HG02610 (cell line): ENCODE results near the gene RIPOR3.
"Not testable (repeated sequence)": the region's sequence is repeated elsewhere in the genome, so short reads cannot be mapped to it uniquely, and the experiment has no call there.

Experiments
- ATAC-seq: cut with Tn5 transposase; IDR thresholded peaks from one replicate; pipeline ENCODE4 v1.9.1; 2021; ENCODE audit warnings: mild to moderate bottlenecking, moderate library complexity; ENCODE audit not compliant: unreplicated experiment

RIPOR3 gene

DNA sequence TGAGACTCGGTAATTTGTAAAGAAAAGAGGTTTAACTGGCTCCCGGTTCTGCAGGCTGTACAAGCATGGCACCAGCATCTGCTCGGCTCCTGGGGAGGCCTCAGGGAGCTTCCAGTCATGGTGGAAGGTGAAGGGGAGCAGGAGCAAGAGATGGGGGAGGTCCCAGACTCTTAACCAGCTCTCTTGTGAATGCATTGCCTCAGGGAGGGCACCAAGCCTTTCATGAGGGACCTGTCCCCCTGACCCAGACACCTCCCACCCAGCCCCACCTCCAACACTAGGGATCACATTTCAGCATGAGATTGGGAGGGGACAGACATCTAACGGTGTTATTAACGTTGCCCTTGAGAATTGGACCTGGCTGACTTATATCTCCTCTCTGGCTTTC lies 112.6 kb downstream of the RIPOR3 start:
- no peak for ATAC-seq

DNA sequence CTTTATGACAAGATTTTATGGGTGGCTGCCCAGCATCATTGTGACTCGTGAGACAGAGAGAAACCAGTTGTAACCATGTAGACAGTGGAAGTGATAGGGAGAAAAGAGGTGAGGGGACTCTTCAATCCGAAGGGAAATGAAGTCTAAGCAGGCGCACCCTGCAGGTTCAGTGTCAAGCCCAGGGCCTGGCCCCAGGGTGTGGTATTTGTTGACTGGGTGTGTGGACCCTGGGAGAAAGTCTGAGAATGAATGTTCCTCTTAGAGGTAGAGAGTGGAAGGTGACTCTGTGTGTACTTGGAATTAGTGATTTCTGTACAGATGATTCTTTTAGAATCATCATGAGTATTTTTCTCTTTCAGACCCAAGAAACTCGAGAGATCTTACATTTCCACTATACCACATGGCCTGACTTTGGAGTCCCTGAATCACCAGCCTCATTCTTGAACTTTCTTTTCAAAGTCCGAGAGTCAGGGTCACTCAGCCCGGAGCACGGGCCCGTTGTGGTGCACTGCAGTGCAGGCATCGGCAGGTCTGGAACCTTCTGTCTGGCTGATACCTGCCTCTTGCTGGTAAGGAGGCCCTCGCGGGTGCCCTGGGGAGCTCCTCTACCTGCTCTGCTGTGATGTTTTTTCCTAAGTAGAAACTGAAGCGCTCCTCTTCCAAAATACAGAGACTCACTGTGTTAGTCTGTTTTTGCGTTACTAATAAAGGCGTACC lies 113.1 kb downstream of the RIPOR3 start:
- ATAC-seq: no peak

DNA sequence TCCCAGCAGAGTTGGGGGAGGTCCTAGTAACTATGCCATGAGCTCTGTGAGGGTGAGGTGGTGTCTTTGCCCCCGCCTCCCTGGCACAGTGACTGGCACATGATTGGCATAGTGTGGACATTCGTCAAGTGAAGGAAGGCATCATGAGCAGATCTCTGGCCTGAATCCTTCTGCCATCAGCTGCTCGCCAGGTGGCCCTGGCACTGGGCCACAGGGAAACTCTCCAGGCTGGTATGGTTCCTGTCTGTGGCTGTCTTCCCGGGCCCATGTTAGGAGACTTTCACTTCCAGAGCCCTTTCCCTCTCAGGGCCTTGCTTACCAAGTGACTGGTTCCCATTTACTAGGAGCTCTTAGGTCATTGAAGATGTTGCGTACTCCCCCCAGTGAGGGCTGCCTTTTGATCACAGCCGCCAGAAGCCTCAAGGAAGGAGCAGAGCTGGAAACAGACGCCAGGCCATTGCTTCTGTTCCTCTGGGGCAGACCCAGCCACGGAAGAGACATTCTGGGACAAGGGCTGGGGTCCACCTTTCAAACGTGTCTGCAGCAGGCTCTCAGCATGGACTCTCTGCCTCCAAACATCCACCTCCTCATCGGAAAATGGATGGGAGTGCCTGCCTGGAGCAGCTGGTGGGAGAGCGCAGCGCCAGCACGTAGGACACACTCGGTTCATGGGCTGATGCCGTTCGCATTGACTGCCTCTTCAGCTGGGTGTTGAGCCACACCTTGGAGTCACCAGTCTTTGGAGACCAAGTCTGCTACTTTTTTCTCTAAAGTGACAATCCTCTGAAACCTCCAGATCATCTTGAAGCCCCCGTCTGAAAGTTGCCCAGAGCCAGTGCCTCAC lies 113.9 kb downstream of the RIPOR3 start:
- ATAC-seq: no peak

DNA sequence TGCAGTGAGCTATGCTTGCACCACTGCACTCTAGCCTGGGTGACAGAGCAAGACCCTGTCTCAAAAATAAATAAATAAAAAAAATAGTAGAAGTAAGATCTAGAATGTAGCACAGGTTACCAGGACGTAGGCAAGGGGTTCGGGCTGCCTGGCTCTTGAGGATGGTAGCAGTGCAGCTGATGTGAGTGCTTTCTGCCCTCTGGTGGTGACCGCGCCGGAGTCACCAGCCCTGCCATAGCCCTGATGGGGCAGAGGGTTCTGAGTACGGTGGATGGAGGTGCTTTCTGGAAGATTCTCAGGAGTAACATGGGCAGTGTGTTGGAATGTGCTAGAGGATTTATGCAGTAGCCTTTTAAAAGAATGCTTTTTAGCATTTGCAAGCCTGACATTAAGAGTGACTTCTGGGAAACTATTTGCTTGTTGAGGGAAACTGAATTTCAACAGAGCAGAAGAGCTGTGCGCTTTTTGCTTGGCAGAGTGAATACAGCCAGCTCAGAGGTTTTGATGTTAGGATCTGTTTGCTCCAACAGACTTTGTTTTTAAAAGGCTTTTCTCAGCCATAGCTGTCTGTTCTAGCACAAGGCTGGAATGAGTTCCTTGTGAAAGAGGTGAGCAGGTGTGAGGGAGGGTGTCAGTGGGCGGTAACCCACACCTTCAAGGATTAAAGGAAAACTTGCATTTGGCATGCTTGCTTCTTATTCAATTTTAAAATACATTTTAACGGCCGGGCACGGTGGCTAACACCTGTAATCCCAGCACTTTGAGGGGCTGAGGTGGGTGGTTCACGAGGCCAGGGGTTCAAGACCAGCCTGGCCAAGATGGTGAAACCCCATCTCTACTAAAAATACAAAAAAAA lies 115.2 kb downstream of the RIPOR3 start:
- ATAC-seq: peak; percentile 48

DNA sequence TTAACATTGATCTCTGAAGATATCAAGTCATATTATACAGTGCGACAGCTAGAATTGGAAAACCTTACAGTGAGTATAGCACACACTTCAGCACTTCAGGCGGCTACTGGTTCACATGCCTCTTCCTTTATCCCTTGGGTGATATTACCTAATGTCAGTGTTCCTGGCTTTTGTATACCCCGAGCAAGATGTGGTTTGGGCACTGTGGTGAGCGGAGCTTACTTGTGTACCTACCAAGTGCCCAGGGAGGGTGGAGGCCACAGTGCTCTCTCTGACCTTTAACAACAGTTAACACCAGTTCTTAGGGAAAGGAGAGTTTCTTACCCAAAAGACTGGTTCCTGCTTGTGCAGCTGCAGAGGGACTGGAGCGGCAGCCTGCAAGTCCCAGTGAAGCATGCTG lies 116.8 kb downstream of the RIPOR3 start:
- ATAC-seq: no peak

DNA sequence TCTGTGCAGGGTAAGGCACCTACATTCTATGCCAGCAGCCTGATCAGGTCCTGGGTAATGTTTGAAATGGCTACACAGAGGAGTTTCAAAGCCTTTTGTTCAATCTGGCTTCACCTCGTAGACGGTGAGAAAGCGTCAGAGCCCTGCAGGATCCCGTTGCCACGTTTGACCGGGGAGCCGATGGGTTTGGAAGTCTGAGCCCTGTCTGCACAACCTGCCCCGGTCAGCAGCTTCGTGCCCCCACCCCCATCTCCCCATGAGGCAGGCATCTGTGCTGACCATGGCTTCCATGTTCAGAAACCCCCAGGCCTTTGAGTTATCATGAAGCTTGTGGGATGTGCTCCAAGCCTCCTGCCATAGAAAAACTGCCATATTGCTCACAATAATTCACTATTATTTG lies 117.2 kb downstream of the RIPOR3 start:
- ATAC-seq: no peak

DNA sequence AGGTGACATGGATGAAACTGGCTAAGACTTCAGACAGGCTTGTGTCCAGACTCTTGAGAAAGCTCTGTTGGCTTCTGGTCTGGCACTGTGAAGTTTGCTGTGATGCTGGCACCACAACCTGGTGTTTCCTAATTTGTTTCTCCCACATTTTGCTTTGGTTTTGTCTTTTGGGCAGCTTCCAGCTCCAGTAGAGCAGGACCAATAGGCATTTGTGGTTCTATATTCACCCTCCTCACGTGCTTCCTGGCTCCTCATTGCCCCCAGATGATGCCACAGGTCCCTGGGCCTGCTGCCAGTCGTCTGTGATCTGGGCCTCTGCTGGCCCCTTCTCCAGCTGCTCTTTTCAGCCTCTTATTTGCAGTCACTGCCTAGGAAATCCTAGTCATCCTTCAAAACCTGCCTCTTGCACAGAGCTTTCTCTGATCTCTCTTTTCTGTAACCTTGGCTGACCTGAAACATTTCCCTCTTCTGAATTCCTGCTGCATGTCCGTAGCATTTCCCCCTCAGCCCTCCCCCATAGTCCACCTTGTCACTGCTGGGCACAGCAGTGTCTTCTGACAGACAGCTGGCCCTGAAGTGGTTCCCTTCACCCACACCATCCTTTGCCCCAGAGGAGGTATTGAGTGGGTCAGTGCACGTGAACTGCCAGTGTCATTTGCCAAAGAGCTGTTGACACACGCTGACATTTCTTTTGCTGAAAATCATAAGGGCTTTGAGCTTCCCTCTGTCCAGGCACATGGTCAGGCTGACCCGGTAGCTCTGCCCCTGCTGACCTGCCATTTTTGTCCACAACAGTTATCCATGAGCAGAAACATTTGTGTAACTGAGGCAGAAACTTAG lies 118.2 kb downstream of the RIPOR3 start:
- ATAC-seq: no peak

DNA sequence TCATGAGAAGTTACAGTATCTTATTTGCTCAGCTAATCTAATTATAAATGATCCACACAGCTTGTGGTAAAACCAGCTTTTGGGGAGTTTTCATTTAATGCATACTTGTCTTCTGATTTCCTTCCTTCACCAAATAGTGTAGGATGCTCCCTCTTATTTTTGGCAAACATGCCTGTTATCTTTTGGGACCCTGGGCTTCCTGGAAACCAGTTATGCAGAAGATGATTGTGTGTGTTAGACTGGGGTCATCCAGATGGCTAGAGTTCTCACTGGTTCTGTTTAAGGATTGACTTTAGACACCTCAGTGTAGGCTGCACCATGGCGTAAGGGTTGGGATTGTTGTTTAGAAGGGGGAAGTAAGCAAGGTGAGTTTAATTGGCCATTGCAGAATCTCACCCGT lies 119.9 kb downstream of the RIPOR3 start:
- no peak for ATAC-seq

DNA sequence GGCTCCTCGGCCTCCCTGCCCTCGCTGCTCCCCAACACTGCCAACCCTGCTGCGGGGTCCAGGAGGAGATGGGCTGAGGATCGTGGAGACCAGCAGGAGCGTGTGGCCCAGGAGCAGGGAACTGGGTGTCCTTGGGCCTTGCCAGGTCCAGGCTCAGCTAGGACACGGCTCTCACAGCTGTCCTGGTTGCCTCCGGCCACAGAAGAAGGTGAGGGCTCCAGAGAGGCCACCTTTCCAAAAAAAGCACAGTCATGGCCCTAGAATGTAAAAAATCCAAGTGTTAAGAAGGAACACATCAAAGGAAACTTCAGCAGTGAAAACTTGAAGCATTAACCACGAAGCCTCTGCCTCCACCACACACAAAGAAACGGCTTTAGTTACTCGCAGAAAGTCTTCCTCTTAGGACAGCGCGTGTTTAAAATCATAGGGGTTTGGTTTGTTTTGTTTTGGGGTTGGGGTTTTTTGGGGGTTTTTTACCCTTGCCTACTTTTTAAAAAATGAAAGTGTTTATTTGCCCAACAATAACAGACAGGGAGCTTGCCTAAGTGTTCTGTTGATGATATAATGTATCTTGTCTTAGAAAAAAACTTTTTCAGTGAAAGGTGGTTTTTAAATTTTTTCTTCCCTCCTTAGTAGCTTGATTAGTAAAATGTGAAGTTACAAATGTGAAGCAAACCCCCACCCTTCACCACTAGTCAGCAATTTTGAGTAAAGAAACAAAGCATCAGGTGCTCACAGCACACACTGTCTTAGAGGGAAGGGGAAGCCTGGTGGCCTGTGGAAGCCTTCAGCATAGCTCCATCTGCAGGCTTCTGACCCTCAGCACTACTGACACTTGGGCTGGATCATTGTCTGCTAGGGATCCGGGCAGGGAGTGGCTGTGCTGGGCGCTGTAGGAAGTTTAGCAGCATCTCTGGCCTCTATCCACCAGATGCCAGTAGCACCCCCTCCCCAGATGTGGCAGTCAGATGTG lies 121.2 kb downstream of the RIPOR3 start:
- ATAC-seq: peak; percentile 88

DNA sequence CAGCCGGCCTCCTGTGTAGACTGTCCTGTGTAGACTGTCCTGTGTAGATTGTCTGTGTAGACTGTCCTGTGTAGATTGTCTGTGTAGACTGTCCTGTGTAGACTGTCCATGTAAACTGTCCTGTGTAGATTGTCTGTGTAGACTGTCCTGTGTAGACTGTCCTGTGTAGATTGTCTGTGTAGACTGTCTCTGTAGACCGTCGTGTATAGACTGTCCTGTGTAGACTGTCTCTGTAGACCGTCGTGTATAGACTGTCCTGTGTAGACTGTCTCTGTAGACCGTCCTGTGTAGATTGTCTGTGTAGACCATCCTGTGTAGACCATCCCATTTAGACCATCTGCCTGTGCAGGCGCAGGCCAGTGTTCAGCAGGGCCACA lies 121.9 kb downstream of the RIPOR3 start:
- not testable (repeated sequence) for ATAC-seq

DNA sequence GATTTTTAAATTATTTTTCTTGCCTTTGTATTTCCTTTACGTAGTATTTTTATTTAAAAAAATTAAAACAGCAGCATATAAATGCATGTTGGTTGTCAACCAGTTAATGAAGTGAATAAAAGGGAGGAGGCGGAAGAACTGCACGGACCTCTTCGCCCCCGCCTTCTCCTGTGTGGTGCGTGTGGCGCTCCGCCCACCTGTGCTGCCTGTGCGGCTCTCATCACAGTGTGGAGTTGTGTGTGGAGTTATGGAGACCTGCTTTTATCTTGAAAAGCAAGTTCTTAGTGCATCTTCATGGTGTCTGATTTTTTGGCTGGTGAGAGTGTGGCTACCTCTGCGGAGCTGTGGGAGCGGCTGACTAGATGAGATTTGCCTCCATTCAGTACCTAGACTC lies 122.8 kb downstream of the RIPOR3 start:
- ATAC-seq: no peak

DNA sequence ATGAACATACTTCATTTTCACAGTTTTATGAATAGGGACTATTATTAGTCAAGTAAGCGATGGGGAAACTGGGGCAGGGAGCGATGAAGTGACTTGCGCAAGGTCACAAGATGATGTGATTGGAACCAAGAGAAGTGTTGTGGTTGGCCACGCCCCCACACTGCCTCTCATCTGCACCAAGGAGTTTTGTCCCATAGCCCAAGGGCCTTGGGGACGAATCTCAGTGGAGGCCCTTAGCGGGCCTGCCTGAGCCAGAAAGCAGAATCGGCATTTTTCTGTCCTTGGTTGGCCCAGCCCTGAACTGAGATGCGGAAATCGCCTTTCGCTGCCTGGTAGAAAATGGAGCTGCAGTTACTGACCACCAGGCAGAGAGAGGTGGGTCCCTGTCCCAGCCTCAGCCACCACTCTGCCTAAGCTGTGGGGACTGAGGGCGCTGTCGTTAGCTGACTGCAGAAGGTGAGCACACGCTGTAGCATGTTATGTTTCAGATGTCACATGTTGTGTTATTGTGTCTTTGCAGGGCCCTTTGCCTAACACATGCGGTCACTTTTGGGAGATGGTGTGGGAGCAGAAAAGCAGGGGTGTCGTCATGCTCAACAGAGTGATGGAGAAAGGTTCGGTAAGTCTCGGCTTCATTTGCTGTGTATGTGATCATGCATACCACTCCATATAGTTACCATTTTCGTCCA lies 123.3 kb downstream of the RIPOR3 start:
- no peak for ATAC-seq

DNA sequence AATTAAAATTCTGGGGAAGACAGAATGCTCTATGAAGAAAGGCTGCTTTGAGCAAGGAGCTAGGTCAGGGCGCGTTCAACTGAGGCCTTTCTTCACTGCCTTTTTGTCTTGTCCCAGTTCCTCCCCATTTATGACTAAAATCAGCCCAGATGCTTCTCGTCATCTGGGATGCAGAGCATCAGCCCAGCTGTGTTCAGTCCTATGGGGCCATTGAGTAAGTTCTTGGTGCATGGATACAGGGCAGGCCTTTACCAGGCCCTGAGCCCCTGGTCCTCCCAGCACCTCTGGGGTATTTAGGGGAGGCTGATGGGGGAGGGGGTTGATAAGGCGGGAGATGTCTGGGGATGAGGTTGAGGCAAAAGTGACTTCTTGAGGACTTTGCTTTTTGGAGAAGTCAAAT lies 125.5 kb downstream of the RIPOR3 start:
- ATAC-seq: no peak

DNA sequence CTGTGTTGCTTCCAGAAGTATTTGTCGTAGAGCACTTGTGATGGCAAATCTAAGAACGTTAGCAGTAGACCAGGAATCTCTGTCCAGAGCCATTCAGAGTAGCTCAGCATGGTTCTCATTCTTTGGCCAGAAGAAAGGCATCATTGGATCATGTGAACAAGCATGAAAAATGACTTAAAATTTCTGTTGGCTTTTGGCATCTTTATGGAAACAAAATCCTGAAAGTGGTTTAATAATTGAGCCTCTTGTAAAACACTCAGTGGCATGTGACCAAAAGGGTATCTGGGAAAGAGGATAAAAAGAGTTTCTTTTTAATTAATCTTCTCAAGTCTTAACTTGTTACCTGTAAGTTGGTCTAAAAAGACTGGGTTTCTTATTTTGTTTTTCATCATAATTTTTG lies 126.0 kb downstream of the RIPOR3 start:
- no peak for ATAC-seq

DNA sequence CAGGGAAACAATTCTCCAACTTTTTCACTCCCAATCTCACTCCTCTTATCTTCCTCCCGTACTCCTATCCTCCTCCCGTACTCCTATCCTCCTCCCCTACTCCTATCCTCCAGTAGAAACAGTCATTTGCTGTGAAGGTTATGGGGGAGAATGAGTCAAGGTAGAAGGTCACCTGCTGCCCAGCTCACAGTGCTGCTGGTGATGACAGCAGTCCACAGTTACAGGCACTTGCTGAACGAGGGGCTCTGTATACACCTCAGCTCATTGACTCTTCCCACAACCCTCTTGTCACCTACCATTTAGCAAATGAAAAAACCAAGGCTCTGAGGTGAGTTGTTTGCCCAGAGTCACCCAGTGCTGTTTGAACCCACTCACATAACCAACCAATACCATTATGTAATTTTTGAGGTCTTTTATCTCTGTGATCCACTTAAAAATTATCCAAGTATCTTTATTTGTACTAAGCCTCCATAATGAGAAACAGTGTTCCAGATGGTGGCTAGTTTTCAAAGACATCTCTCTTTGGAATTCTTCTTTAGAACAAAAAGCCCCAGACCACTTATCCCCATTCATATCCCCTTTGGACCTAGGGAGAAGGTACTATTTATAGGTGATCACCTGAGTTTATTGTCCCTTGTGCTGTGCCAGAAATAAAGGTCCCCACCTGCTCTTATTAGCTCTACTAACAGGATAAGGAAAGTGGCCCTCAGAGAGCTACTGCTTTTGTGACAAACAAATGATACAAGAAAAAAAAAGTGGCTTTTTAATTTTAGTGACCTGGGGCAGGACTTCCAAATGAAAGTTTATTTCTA lies 128.0 kb downstream of the RIPOR3 start:
- no peak for ATAC-seq

DNA sequence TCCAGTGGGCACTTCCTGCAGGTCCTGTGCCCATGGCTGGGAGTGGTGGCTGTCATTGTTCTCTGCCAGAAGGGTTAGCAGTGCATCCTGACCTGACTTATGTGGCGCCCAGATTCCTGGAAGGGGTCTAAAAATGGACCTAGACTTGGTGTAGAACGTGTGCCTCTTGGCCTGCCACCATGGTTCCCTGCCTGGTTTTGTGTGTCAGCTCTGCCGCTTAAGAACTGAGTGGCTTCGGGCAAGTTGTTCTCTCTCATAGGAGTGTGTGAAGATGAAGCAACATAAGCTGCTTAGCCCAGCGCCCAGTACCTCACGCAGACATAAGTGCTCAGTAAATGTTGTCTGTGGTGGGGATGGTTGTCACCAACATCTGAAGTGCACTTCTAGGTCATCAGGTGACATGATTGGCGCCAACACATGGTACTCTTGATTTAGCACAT lies 129.1 kb downstream of the RIPOR3 start:
- no peak for ATAC-seq

DNA sequence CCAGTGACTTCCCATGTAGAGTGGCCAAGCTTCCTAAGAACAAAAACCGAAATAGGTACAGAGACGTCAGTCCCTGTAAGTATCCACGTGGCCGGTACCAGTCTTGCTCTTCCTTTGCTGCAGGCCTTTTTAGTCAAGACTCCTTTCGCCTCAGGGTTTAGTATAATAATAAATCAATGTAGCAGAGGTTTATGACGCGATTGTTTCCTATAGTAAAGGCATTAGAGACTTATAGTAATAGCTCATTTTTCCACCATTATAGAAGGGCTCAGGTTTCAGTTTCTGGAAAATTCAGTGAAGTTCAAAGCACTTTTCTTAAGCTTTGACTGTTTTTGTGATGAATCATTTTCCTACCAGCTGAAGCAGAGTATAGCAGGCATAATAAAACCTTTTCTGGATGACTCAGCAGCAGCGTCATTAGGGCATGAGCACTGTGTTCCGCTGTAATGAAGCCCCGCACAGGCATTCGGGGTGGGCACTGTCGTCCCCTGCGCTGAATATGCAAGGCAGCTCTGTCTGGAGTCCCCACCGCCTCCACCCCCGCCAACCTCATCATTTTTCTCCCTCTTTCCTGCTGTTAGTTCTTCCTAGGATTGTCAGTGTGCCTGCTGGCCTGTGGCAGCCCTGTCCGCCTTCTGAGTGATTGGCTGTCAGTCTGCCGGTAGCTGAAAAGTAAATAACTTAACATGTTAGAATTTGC lies 129.8 kb downstream of the RIPOR3 start:
- ATAC-seq: no peak
